A549 (cell line): ENCODE data around the gene LMTK2. TPM values are rescaled to one million over a fixed set of nuclear protein-coding genes. Genes with fewer than 3 reads are reported as not detected.

Source experiments
- ATAC-seq, 2 experiments: fragments of 200-7000 bp in 1 of 2; fragments of >200 bp in 1 of 2; cut with Nextera tagmentation in 1 of 2; cut with Tn5 transposase in 1 of 2; 3 replicates each; pipeline versions ENCODE4 v1.8.0 to v1.9.1; 2018 to 2020; ENCODE audit warnings: mild to moderate bottlenecking in 1 of 2, moderate library complexity in 1 of 2
- CTCF ChIA-PET: fragments of 300-600 bp; sonication (Branson Sonifier 250); formaldehyde crosslinking; extraction: SDS; loops from one replicate; lab custom pipeline; 2021; ENCODE audit warnings: antibody characterized with exemption, inconsistent platforms; lab: Yijun Ruan, JAX
- POLR2A ChIA-PET: fragments of 350-600 bp; formaldehyde crosslinking; extraction: SDS; loops from one replicate; lab custom pipeline; 2021; ENCODE audit warnings: antibody characterized with exemption, inconsistent platforms; lab: Yijun Ruan, JAX
- DNase-seq, 2 experiments: peaks; one replicate each; pipeline versions ENCODE4 v3.0.0 to v3.0.0-alpha.2; 2011 to 2016; ENCODE audit warnings: low read depth in 1 of 2, low spot score in 1 of 2
- FAIRE-seq: peaks from 2 replicates; lab custom pipeline; 2011; peaks lifted over from hg19 to GRCh38; lab: Jason Lieb, UNC
- H3K27ac ChIP-seq, 2 experiments: fragments of >200 bp; sonication (Bioruptor Twin); formaldehyde crosslinking; 3 replicates each; pipeline ENCODE4 v1.5.1; 2016 to 2017
- H3K4me1 ChIP-seq: fragments of >200 bp; sonication (Bioruptor Twin); formaldehyde crosslinking; 3 replicates; pipeline ENCODE4 v1.6.1; 2016
- H3K4me2 ChIP-seq: fragments of >200 bp; sonication (Bioruptor Twin); formaldehyde crosslinking; 3 replicates; pipeline ENCODE4 v1.6.1; 2016
- H3K4me3 ChIP-seq: fragments of >200 bp; sonication (Bioruptor Twin); formaldehyde crosslinking; 3 replicates; pipeline ENCODE4 v1.5.1; 2016
- H3K9me3 ChIP-seq: fragments of >200 bp; sonication (Bioruptor Twin); formaldehyde crosslinking; 3 replicates; pipeline ENCODE4 v1.6.1; 2016
- BHLHE40 ChIP-seq: IDR thresholded peaks from 2 replicates; pipeline ENCODE4 v1.6.1; 2012; ENCODE audit warnings: low read depth, low read length, inconsistent platforms
- CBX2 ChIP-seq: fragments of 200-600 bp; sonication (generic); IDR thresholded peaks from 2 replicates; pipeline ENCODE4 v1.6.1; 2016; ENCODE audit warnings: low read depth, mild to moderate bottlenecking, borderline replicate concordance
- CEBPB ChIP-seq, 2 experiments: fragments of >200 bp in 1 of 2; sonication (Bioruptor Twin) in 1 of 2; formaldehyde crosslinking in 1 of 2; IDR thresholded peaks; 2 replicates each; pipeline ENCODE4 v1.6.1; 2012 to 2016
- EHF ChIP-seq: fragments of 250-450 bp; sonication (Bioruptor Pico); IDR thresholded peaks from 2 replicates; pipeline ENCODE4 v1.5.0; 2020; ENCODE audit warnings: mild to moderate bottlenecking
- FOSL2 ChIP-seq, 2 experiments: fragments of 450-650 bp in 1 of 2; fragments of >200 bp in 1 of 2; sonication (Bioruptor Twin) in 1 of 2; formaldehyde crosslinking; IDR thresholded peaks; 2 replicates each; pipeline versions ENCODE4 v1.5.0 to v1.6.1; 2016 to 2020; ENCODE audit warnings: mild to moderate bottlenecking in 1 of 2, moderate library complexity in 1 of 2
- FOXS1 ChIP-seq: fragments of 250-450 bp; sonication (Bioruptor Pico); IDR thresholded peaks from 2 replicates; pipeline ENCODE4 v1.5.0; 2020; ENCODE audit warnings: mild to moderate bottlenecking, moderate library complexity
- HOXB5 ChIP-seq: fragments of 250-450 bp; sonication (Bioruptor Pico); IDR thresholded peaks from 2 replicates; pipeline ENCODE4 v1.5.0; 2020; ENCODE audit warnings: mild to moderate bottlenecking, moderate library complexity
- JUN ChIP-seq, 2 experiments: fragments of >200 bp; sonication (Bioruptor Twin); formaldehyde crosslinking; IDR thresholded peaks; 2 replicates in 1 of 2; 3 replicates in 1 of 2; pipeline ENCODE4 v1.6.1; 2016 to 2017
- KDM5A ChIP-seq: fragments of 200-600 bp; sonication (generic); IDR thresholded peaks from 2 replicates; pipeline ENCODE4 v1.6.1; 2016; ENCODE audit warnings: antibody characterized with exemption, mild to moderate bottlenecking
- MYC ChIP-seq: IDR thresholded peaks from 2 replicates; pipeline ENCODE4 v1.6.1; 2012; ENCODE audit warnings: mild to moderate bottlenecking, inconsistent platforms, low read length, improper control_type of control experiment, borderline replicate concordance
- PHF8 ChIP-seq: fragments of 200-600 bp; sonication (generic); IDR thresholded peaks from 2 replicates; pipeline ENCODE4 v1.6.1; 2016; ENCODE audit warnings: low read depth, mild to moderate bottlenecking, antibody characterized with exemption, moderate library complexity, borderline replicate concordance
- RARB ChIP-seq: fragments of 250-450 bp; sonication (Bioruptor Pico); IDR thresholded peaks from 2 replicates; pipeline ENCODE4 v1.8.0; 2021; ENCODE audit warnings: mild to moderate bottlenecking, moderate library complexity
- SMC3 ChIP-seq: fragments of >200 bp; sonication (Bioruptor Twin); formaldehyde crosslinking; IDR thresholded peaks from 3 replicates; pipeline ENCODE4 v1.6.1; 2018; ENCODE audit warnings: inconsistent platforms
- TFCP2L1 ChIP-seq: fragments of 250-450 bp; sonication (Bioruptor Pico); IDR thresholded peaks from 2 replicates; pipeline ENCODE4 v1.5.0; 2021; ENCODE audit warnings: mild to moderate bottlenecking
- TP53 ChIP-seq: fragments of 250-450 bp; sonication (Bioruptor Pico); IDR thresholded peaks from 2 replicates; pipeline ENCODE4 v1.5.0; 2021; ENCODE audit warnings: mild to moderate bottlenecking, moderate library complexity
- ZFP36 ChIP-seq: fragments of 450-650 bp; IDR thresholded peaks from 2 replicates; pipeline ENCODE4 v1.6.1; 2014; ENCODE audit warnings: borderline replicate concordance; ENCODE audit not compliant: partially characterized antibody
- ZNF302 ChIP-seq: fragments of 250-450 bp; sonication (Bioruptor Pico); IDR thresholded peaks from 2 replicates; pipeline ENCODE4 v1.9.0; 2021; ENCODE audit warnings: inconsistent platforms, mild to moderate bottlenecking, moderate library complexity
- WGBS: methylation state at CpG from one replicate; pipeline ENCODE4 v1.1.6; 2017; ENCODE audit errors: missing lambda C conversion rate; 5-methylcytosine and 5-hydroxymethylcytosine counted together
- polyA plus RNA-seq, 4 experiments: library from polyadenylated mRNA; depleted of rRNA in 3 of 4; stranded (reverse); fragments of >200 nt; fragmentation: RNase III in 1 of 4; extraction: RNeasy Plus Mini Kit Qiagen cat#74134 plus additional on column Dnase treatment in 1 of 4; gene quantifications; 2 replicates in 3 of 4; 3 replicates in 1 of 4; pipeline ENCODE4 v1.2.3, GENCODE V29; 2011 to 2017
- TF ChIP-seq, protein P1 (sequence below): fragments of 200-600 bp; sonication (generic); IDR thresholded peaks from 2 replicates; pipeline ENCODE4 v1.6.1; 2016; ENCODE audit warnings: antibody characterized with exemption, mild to moderate bottlenecking, moderate library complexity
- TF ChIP-seq, protein P2 (sequence below): fragments of >200 bp; sonication (Bioruptor Twin); formaldehyde crosslinking; IDR thresholded peaks from 3 replicates; pipeline ENCODE4 v1.6.1; 2016
- TF ChIP-seq, protein P3 (sequence below): IDR thresholded peaks from 2 replicates; pipeline ENCODE4 v1.6.1; 2012
- TF ChIP-seq, protein P4 (sequence below): fragments of 250-450 bp; sonication (Bioruptor Pico); IDR thresholded peaks from 2 replicates; pipeline ENCODE4 v1.5.0; 2020; ENCODE audit warnings: low read depth, mild to moderate bottlenecking, moderate library complexity

Gene LMTK2
- polyA plus RNA-seq, 2 of the 4 experiments (the other 2 are of a cell fraction) = 7.9 to 13.0 TPM

DNA sequence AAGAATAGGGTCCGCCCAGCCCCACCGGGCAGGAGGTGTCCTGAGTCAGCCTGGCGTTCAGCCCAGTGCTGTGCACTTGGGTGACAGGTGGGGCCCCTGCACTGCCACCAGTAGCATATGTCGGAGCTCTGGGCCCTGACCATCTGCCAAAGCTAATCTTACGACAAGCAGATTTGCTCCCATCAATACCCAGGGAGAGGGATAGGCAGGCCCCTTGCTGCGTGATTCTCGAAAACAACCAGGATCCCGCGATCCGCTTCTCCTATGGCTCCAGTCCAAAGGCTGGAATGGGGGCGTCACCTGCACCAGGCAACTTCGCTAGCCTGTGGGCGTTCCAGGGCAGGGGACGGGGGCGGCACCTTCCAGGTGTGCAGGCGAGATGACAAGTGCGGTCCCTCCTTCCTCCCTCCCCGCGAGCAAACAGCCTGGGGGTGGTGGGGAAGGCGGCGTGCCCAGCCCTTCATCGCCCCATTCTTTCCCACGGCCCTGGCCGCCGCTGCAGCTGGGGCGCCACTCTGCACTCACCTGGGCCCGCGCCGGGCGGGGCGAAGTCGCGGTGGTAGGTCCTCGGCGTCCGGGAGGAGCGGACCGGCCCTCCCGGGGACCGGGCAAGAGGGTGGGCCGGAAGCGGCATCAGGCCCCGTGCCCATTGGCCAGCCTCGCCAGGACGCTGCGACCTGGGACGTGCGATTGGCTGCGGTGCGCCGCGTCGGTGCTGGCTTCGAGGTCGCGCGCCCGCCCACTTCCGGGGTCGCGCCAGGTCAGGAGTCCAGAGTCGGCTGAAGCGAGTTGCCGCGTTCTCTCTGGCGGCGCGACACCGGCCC, 145.2 kb downstream of the LMTK2 start, which contains the start of gene TECPR1 (continued):
- TF ChIP-seq, protein P1, sequence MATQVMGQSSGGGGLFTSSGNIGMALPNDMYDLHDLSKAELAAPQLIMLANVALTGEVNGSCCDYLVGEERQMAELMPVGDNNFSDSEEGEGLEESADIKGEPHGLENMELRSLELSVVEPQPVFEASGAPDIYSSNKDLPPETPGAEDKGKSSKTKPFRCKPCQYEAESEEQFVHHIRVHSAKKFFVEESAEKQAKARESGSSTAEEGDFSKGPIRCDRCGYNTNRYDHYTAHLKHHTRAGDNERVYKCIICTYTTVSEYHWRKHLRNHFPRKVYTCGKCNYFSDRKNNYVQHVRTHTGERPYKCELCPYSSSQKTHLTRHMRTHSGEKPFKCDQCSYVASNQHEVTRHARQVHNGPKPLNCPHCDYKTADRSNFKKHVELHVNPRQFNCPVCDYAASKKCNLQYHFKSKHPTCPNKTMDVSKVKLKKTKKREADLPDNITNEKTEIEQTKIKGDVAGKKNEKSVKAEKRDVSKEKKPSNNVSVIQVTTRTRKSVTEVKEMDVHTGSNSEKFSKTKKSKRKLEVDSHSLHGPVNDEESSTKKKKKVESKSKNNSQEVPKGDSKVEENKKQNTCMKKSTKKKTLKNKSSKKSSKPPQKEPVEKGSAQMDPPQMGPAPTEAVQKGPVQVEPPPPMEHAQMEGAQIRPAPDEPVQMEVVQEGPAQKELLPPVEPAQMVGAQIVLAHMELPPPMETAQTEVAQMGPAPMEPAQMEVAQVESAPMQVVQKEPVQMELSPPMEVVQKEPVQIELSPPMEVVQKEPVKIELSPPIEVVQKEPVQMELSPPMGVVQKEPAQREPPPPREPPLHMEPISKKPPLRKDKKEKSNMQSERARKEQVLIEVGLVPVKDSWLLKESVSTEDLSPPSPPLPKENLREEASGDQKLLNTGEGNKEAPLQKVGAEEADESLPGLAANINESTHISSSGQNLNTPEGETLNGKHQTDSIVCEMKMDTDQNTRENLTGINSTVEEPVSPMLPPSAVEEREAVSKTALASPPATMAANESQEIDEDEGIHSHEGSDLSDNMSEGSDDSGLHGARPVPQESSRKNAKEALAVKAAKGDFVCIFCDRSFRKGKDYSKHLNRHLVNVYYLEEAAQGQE = peak; percentile 81
- TF ChIP-seq SMC3 = no peak
- TF ChIP-seq, protein P2, sequence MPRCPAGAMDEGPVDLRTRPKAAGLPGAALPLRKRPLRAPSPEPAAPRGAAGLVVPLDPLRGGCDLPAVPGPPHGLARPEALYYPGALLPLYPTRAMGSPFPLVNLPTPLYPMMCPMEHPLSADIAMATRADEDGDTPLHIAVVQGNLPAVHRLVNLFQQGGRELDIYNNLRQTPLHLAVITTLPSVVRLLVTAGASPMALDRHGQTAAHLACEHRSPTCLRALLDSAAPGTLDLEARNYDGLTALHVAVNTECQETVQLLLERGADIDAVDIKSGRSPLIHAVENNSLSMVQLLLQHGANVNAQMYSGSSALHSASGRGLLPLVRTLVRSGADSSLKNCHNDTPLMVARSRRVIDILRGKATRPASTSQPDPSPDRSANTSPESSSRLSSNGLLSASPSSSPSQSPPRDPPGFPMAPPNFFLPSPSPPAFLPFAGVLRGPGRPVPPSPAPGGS = no peak
- no peak for TF ChIP-seq HOXB5
- TF ChIP-seq TFCP2L1 (CRISPR knock-in tag) = no peak
- TF ChIP-seq RARB (CRISPR knock-in tag) = no peak
- TF ChIP-seq JUN (IDR thresholded peaks at IDR 0.05) = peak in 1 of 2 experiments; percentile 57; a peak in 1 of 5 replicates
- no peak for TF ChIP-seq BHLHE40

DNA sequence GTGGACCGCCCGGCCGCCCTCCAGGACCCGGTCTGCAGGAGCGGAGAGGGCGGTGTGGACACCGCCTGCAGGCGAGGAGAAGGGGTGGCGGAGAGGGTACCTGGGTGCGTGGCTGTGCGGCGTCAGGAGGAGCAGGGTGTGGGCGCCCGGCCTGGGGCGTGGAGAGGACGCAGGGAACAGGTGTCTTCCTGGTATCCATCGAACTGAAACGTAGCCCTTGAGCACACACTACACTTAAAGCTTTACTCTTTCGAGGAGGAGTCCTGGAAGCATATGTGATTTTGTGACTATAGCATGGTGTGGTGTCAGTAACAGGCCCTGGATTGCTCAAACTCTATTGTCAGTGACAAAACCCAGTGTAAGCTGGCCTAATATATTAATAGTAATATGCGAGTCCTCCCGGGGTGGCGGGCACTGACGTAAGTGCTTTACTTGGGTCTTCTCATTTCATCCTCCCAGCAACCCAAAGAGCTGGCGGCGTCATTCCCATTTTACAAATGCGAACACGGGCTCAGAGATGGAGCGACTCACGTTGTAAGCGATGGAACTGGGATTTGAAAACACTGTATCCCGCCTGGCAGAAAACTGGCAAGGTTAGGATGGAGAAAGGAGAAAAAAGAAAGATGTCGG, 145.9 kb downstream of the LMTK2 start:
- TF ChIP-seq, protein P3, sequence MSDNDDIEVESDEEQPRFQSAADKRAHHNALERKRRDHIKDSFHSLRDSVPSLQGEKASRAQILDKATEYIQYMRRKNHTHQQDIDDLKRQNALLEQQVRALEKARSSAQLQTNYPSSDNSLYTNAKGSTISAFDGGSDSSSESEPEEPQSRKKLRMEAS = peak; percentile 33; the same call in 1 of the 2 replicates
- TF ChIP-seq ZFP36 (no peak), CEBPB (IDR thresholded peaks at IDR 0.05) (no peak), JUN (IDR thresholded peaks at IDR 0.05) (no peak), TP53 (CRISPR knock-in tag) (no peak), CBX2 (no peak), ZNF302 (no peak), MYC (0 out of 2 replicates have a peak, but pooled peaks have one; percentile 2), EHF (0 out of 2 replicates have a peak, but pooled peaks have one; percentile 24), FOSL2 (IDR thresholded peaks at IDR 0.05) (no peak), FOSL2 (CRISPR knock-in tag; IDR thresholded peaks at IDR 0.05) (no peak), PHF8 (peak; percentile 36; the same call in 1 of the 2 replicates), KDM5A (peak; percentile 20; the same call in 1 of the 2 replicates), HOXB5 (no peak), FOXS1 (CRISPR knock-in tag) (no peak)
- TF ChIP-seq, protein P4, sequence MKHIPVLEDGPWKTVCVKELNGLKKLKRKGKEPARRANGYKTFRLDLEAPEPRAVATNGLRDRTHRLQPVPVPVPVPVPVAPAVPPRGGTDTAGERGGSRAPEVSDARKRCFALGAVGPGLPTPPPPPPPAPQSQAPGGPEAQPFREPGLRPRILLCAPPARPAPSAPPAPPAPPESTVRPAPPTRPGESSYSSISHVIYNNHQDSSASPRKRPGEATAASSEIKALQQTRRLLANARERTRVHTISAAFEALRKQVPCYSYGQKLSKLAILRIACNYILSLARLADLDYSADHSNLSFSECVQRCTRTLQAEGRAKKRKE (CRISPR knock-in tag) = no peak
- Histone ChIP-seq H3K4me3 (peak overlapping the region; percentile 80), H3K4me1 (peaks cover 17% of the 10 kb centered on the region), H3K4me2 (peak overlapping the region; percentile 93), H3K9me3 (no peaks in the 10 kb centered on the region), H3K27ac (peak overlapping the region; percentile 81 to 92)
- CTCF ChIA-PET = interaction anchor here (1.7 kb wide), 1 partner anchor 14 kb away, joined by 5 read pairs; no protein-coding TSS in a partner anchor
- peak in 1 of 2 experiments; percentile 44 for DNase-seq
- WGBS = 29% methylated on average over 23 of the region's 32 CpGs
- peak; percentile 70 to 74; a peak in 5 of 6 replicates for ATAC-seq
- POLR2A ChIA-PET = no interaction called here
- no peak for FAIRE-seq
